Activated T-helper 2 cell treated with anti-CD3 and anti-CD28 coated beads, Interferon-gamma antibody, Interleukin-2, Interleukin-4, amounts not matched to agents 10 μg/mL and 5 μg/mL and 100 μg/mL, durations not matched to agents 14 hours and 24 hours and 36 hours (primary cell): ENCODE results near the gene LY86. TPM values are rescaled to one million over a fixed set of nuclear protein-coding genes. Genes with fewer than 3 reads are reported as not detected.

Experiments
- DNase-seq: peaks from one replicate; pipeline ENCODE4 v3.0.0; 2021; ENCODE audit warnings: low spot score
- H3K27ac Mint-ChIP-seq: one replicate; pipeline ENCODE4 v1.8.0; 2021; ENCODE audit warnings: mixed read lengths
- H3K27me3 Mint-ChIP-seq: one replicate; pipeline ENCODE4 v1.8.0; 2021; ENCODE audit warnings: low read depth, mixed read lengths
- H3K36me3 Mint-ChIP-seq: one replicate; pipeline ENCODE4 v1.8.0; 2021; ENCODE audit warnings: low read depth, mixed read lengths
- H3K4me1 Mint-ChIP-seq: one replicate; pipeline ENCODE4 v1.8.0; 2021; ENCODE audit warnings: low read depth, mixed read lengths
- H3K4me3 Mint-ChIP-seq: one replicate; pipeline ENCODE4 v1.8.0; 2021; ENCODE audit warnings: low read depth, mild to moderate bottlenecking, moderate library complexity, mixed read lengths
- H3K9me3 Mint-ChIP-seq: one replicate; pipeline ENCODE4 v1.8.0; 2021; ENCODE audit warnings: mixed read lengths
- intact Hi-C: fragments of 100-400 bp; cut with micrococcal nuclease; formaldehyde crosslinking; loops from one replicate; pipeline ENCODE4 v1.15.1; 2023
- total RNA-seq: library from RNA; stranded (reverse); gene quantifications from 2 replicates; pipeline ENCODE4 v1.2.3, GENCODE V29; 2022

Gene LY86
- total RNA-seq, 1 donor from 2014 or later = 0.55 TPM

DNA sequence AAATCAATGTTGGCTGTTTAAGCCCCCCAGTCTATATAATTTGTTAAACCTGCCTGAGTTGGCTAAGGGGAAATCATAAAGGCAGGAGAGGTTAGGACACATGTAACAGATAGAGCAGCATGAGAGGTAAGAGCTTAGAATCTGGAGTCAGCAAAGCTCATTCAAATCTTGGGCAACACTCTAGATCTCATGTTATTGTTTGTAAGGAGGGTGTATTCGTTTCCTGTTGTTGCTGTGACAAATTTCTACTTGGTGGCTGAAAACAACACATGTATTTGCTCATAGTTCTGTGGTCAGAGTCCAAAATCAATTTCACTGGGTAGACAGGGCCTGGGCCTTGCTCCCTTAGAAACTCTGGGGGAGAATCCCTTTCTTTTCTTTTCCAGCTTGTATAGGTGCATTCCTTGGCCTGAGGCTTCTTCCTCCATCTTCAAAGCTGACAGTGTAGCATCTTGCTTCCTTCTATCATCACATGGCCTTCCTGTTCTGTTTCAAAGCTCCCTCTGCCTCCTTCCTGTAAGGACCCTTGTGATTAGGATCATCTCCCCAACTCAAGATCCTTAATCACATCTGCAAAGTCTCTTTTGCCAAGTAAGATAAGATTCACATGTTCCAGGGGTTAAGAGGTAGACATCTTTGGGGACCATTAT lies 4.4 kb downstream of the LY86 start:
- Mint-ChIP-seq H3K36me3 (peaks cover 24% of the 10 kb centered on the region), H3K4me1 (peaks cover 43% of the 10 kb centered on the region), H3K4me3 (no peak overlapping the region), H3K9me3 (no peaks in the 10 kb centered on the region), H3K27me3 (peaks cover 2% of the 10 kb centered on the region), H3K27ac (peak overlapping the region; percentile 42)
- DNase-seq = no peak
- intact Hi-C loops = no loop called here

DNA sequence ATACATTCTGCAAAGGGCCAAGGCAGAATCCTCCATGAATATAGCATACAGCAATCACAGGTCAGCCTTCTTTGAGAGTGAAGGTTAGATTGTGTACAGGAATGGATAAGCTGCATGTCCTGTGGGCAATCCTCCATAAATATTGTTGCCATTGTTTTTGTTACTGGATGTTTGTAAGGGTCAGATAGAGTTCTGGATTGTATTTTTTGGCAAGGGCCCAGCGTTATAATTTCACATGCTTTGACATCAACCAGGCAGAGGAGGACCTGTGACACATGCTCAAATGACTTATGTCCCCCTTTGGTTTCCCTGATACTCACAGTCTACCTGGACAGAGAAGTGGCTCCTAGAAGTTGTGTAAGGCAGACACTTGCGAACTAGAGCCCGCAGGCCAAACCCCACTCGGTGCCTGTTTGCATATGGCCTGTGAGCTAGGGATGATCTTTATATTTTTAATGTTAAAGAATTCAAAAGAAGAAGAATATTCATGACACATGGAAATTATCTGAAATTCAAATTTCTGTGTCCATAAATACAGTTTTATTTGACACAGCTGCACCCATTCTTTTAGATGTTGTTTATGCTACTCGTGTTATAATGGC lies 5.4 kb downstream of the LY86 start:
- Mint-ChIP-seq H3K27me3 (peaks cover 4% of the 10 kb centered on the region), H3K9me3 (no peaks in the 10 kb centered on the region), H3K36me3 (peaks cover 24% of the 10 kb centered on the region), H3K4me3 (no peak overlapping the region), H3K4me1 (peaks cover 38% of the 10 kb centered on the region), H3K27ac (no peak overlapping the region)
- intact Hi-C loops = no loop called here
- DNase-seq = no peak

DNA sequence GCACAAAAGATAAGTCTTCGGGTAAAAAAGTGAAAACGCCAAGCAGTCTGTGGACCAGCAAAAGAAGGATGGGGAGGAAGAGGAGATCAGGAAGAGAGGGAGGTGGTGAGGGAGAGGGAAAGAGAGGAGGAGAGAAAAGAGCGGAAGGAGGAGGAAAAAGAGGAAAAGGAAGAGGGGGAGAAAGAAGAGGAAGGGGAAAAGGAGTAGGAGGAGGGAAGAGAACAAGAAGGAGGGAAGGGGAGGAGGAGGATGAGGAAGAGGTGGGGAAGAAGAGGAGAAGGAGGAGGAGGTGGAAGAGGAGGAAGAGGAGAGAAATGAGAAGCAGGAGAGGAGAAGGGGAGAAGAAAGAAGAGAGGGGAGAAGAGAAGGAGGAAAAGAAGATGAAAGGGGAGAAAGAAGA lies 6.5 kb downstream of the LY86 start:
- no peaks in the 10 kb centered on the region for H3K9me3 Mint-ChIP-seq
- intact Hi-C loops = no loop called here
- peaks cover 4% of the 10 kb centered on the region for H3K27me3 Mint-ChIP-seq
- H3K4me1 Mint-ChIP-seq = peaks cover 31% of the 10 kb centered on the region
- DNase-seq = no peak
- no peak overlapping the region for H3K27ac Mint-ChIP-seq
- peaks cover 24% of the 10 kb centered on the region for H3K36me3 Mint-ChIP-seq
- no peak overlapping the region for H3K4me3 Mint-ChIP-seq

DNA sequence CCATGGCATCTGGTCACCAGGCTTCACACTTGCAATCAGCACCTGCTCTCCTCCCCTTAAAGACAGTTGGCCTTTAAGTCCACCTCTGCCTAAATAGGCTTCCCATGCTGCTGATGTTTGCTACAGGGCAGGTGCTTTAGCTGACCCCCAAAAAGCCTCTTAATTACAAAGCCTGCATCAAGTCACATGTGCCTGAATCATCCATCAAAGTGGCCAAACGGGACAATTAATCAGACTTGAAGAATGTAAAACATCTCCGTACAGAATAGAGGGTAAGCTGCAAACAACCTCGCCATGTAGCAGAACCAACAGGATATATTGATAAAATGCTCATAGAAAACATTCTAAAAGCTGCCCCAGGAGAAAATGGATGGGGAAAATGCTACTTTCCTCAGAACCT lies 7.4 kb downstream of the LY86 start:
- no peak overlapping the region for H3K27ac Mint-ChIP-seq
- no peak overlapping the region for H3K4me3 Mint-ChIP-seq
- H3K9me3 Mint-ChIP-seq = no peaks in the 10 kb centered on the region
- DNase-seq = no peak
- H3K27me3 Mint-ChIP-seq = peaks cover 4% of the 10 kb centered on the region
- H3K36me3 Mint-ChIP-seq = peaks cover 24% of the 10 kb centered on the region
- intact Hi-C loops = no loop called here
- peaks cover 31% of the 10 kb centered on the region for H3K4me1 Mint-ChIP-seq

DNA sequence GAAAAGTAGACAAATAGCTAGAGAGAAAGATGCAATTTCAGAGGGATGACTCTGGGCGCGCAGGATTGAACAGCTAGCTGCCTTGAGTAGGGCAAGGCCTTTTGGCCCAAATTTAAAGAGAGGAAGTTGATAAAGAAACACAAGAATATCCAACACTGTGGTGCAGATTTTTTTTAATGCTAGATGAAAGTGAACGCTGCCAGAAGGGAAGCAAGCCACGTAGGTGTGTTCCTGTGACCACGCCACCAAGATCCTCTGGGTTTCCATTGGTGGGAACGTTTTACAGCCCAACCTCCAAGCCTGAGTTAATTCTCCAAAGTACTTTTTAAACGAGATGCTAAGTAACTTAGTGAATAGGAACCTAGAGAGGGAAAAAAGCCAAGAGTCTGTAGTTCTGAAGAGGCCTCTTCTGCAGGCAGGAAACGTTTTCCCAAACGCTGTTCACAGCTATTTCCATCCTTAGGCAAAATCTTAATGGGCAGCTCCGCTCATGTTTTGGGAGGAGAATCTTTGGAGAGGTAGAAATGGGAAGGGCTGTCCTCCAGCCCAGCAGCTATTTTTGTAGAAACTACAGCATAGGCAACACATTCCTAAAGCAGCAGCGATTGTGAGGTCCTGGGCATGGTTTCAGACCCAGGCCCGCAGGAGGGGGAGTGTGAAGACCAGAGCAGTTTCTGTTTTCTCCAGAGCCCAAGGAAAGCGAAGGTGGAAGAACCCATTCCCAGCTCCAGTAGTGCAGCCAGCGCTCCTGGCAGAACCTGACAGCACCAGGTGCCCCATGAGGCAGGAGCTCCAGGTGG lies 8.2 kb downstream of the LY86 start:
- DNase-seq = no peak
- intact Hi-C loops = no loop called here
- H3K4me3 Mint-ChIP-seq = no peak overlapping the region
- H3K27me3 Mint-ChIP-seq = peaks cover 4% of the 10 kb centered on the region
- H3K4me1 Mint-ChIP-seq = peaks cover 28% of the 10 kb centered on the region
- peaks cover 21% of the 10 kb centered on the region for H3K36me3 Mint-ChIP-seq
- no peak overlapping the region for H3K27ac Mint-ChIP-seq
- no peaks in the 10 kb centered on the region for H3K9me3 Mint-ChIP-seq

DNA sequence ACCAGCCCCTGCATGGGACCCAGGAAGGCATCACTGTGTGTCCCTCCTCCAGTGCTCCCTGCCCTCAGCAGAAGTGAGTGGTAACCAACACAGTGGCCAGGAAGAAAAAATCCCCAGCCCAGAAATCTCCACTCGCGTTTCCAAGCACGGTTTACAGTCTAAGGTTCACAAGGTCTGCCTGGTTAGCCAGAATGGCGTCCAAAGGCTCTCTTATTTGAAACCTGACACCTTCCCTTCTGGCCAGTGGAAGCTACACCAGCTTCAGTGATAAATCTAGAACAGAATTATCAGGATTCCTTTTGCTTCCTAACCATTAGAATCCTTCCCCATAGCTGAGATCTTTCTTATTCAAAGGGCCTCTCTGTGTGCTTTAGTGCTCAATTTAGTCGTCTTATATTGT lies 9.2 kb downstream of the LY86 start:
- H3K9me3 Mint-ChIP-seq = no peaks in the 10 kb centered on the region
- intact Hi-C loops = no loop called here
- peaks cover 4% of the 10 kb centered on the region for H3K27me3 Mint-ChIP-seq
- no peak overlapping the region for H3K27ac Mint-ChIP-seq
- peaks cover 18% of the 10 kb centered on the region for H3K4me1 Mint-ChIP-seq
- H3K36me3 Mint-ChIP-seq = peaks cover 24% of the 10 kb centered on the region
- H3K4me3 Mint-ChIP-seq = no peak overlapping the region
- DNase-seq = no peak

DNA sequence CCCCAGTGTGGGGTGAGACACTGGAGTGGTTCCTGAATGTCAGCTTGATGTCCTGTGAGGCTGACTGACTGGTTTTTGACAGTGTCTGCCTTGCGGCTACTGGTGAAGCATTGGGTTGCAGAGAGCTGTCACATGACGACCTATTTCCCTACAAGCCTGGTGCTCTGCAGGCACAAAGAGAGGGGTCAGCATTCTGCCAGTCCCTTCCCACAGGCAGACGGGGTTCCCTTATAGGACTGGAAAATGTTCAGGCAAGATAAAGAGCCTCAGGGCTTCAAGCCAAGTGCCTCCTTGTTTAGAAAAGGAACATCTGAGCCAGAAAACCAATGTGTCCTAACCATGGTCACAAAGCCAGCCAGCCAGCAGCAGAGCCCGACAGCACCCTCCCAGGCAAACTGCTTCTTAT lies 11.0 kb downstream of the LY86 start:
- peaks cover 13% of the 10 kb centered on the region for H3K4me1 Mint-ChIP-seq
- DNase-seq = no peak
- peaks cover 4% of the 10 kb centered on the region for H3K27me3 Mint-ChIP-seq
- intact Hi-C loops = no loop called here
- H3K27ac Mint-ChIP-seq = no peak overlapping the region
- H3K36me3 Mint-ChIP-seq = peaks cover 19% of the 10 kb centered on the region
- peaks cover 7% of the 10 kb centered on the region for H3K9me3 Mint-ChIP-seq
- H3K4me3 Mint-ChIP-seq = no peak overlapping the region

DNA sequence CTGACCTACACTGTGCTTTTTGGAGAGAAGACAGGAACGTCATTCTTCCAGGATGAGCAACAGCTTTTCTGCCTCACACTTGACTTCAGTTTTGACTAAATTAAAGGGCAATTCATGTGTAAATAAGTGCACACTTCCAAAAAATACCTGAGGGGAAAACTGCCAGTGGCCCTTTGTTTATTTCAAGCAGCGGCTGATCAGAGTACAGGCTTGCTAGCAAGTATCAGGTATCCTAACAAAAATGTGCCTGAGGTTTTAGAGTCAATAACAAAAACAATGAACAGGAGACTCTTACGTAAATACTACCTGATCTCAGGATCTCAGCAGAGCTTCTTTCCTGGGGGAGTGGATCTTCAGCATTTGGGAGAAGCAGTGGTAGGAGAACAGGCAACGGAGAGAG lies 12.4 kb downstream of the LY86 start:
- Mint-ChIP-seq H3K4me3 (no peak overlapping the region), H3K27me3 (peaks cover 2% of the 10 kb centered on the region), H3K36me3 (peaks cover 17% of the 10 kb centered on the region), H3K4me1 (peaks cover 13% of the 10 kb centered on the region), H3K9me3 (peaks cover 11% of the 10 kb centered on the region), H3K27ac (no peak overlapping the region)
- DNase-seq = no peak
- intact Hi-C loops = no loop called here

DNA sequence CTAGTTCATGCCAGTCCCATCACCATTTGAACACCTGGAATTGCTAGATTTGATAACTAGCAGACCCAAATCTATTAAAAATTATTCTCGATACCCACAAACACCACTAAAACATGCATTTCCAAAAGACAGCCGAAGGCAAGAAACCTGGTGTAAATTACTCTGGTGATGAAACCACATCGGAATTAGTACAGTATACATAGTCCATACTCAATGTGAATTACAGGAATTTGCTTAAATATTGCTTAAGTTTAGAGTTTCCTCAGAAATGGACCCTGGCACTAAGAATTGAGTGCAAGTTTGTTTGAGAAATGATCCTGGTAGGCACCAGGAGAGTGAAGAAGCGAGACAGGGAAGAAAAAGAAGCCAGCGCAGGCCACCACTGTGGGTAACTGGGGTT lies 13.7 kb downstream of the LY86 start:
- Mint-ChIP-seq H3K27me3 (peaks cover 2% of the 10 kb centered on the region), H3K9me3 (peaks cover 11% of the 10 kb centered on the region), H3K36me3 (peaks cover 17% of the 10 kb centered on the region), H3K4me3 (no peak overlapping the region), H3K27ac (no peak overlapping the region), H3K4me1 (peaks cover 9% of the 10 kb centered on the region)
- intact Hi-C loops = no loop called here
- no peak for DNase-seq

DNA sequence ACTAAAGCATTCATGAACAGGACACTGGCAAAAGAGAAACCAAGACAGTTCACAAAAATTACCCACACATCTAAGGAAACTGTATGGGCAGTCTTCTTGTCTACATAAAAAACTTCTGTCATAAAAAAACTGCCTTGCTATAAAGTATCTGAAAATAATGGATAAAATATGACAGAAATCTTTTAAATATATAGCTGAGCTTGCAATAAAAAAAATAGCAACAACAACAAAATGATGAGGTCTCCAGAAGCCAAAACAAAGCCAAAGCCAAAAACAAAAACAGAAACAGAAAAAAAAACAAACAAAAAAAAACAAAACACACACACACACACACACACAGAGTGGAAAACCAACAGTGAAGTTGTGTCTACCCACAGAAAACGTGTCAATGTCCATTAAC lies 14.8 kb downstream of the LY86 start:
- H3K4me3 Mint-ChIP-seq = no peak overlapping the region
- intact Hi-C loops = no loop called here
- H3K4me1 Mint-ChIP-seq = peaks cover 9% of the 10 kb centered on the region
- H3K36me3 Mint-ChIP-seq = peaks cover 17% of the 10 kb centered on the region
- no peak overlapping the region for H3K27ac Mint-ChIP-seq
- H3K9me3 Mint-ChIP-seq = peaks cover 11% of the 10 kb centered on the region
- peaks cover 2% of the 10 kb centered on the region for H3K27me3 Mint-ChIP-seq
- no peak for DNase-seq

DNA sequence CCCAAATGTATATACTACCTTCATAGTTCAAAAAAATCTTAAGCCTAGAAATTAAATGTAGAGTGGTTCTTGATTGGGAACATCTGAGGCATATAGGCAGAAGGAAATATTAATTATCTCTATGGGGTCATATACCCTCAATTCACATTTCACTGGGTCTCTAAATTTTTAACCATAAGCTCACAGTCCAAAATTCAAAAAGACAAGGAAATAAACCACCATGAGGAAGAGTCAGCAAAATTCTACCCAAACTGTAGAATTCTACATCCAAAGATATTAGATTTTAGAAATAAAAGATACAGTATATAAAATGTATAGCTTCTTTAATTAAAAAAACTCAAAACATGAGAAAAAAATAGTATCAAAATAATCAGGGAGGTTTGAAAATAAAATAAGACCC lies 15.5 kb downstream of the LY86 start:
- Mint-ChIP-seq H3K4me3 (no peak overlapping the region), H3K4me1 (peaks cover 5% of the 10 kb centered on the region)
- intact Hi-C loops = no loop called here

DNA sequence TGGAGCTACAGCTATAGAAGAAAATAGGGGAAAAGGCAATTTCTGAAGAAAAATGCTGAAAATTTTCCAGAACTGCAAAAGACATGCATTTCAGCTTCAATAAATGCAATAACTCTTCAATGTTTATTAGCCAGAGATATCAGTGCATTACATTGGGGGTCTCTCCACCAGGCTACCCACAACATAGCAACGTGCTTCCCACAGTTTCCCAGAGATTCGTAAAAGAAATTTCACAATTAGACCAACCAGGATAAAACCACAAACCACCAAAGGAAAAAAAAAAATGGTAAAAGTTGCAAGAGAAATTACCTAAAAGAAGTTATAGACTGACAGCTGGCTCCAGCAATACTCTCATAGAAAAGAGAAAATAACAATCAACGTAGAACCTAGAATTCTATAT lies 16.0 kb downstream of the LY86 start:
- Mint-ChIP-seq H3K36me3 (peaks cover 17% of the 10 kb centered on the region), H3K27ac (no peak overlapping the region), H3K27me3 (no peaks in the 10 kb centered on the region), H3K4me1 (peaks cover 8% of the 10 kb centered on the region), H3K4me3 (no peak overlapping the region), H3K9me3 (peaks cover 11% of the 10 kb centered on the region)
- DNase-seq = no peak
- intact Hi-C loops = no loop called here

More for the DNA sequence above, 15.5 kb downstream of the LY86 start:
- no peaks in the 10 kb centered on the region for H3K27me3 Mint-ChIP-seq
- peaks cover 17% of the 10 kb centered on the region for H3K36me3 Mint-ChIP-seq
- DNase-seq = no peak
- peaks cover 11% of the 10 kb centered on the region for H3K9me3 Mint-ChIP-seq
- no peak overlapping the region for H3K27ac Mint-ChIP-seq

DNA sequence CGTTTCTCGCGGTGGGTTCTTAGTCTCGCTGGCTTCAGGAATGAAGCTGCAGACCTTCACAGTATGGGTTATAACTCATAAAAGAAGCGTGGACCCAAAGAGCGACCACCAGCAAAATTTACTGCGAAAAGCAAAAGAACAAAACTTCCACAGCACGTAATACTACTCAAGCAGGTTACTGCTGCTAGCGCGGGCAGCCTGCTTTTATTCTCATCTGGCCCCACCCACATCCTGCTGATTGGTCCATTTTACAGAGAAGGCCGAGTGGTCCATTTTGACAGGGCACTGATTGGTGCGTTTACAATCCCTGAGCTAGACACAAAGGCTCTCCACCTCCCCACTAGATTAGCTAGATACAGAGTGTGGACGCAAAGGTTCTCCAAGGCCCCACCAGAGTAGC lies 17.4 kb downstream of the LY86 start:
- DNase-seq = no peak
- peaks cover 19% of the 10 kb centered on the region for H3K4me1 Mint-ChIP-seq
- peaks cover 17% of the 10 kb centered on the region for H3K36me3 Mint-ChIP-seq
- H3K27ac Mint-ChIP-seq = no peak overlapping the region
- H3K4me3 Mint-ChIP-seq = no peak overlapping the region
- intact Hi-C loops = no loop called here
- H3K27me3 Mint-ChIP-seq = no peaks in the 10 kb centered on the region
- H3K9me3 Mint-ChIP-seq = peaks cover 11% of the 10 kb centered on the region
